A549 treated with dexamethasone at 1 μM for 4 hours (cell line): ENCODE results near the gene CD207. TPM values are rescaled to one million over a fixed set of nuclear protein-coding genes. Genes with fewer than 3 reads are reported as not detected.

ENCODE experiments used
- total RNA-seq: library from RNA; stranded (reverse); fragments of 200-300 nt; extraction: Qiagen RNA extraction; gene quantifications from 5 replicates; pipeline ENCODE4 v1.2.3, GENCODE V29; 2022

Gene CD207
- total RNA-seq, result 0.05 to 0.08 TPM (median 0.07 TPM) in 3 of 5 replicates, not detected in the others

DNA sequence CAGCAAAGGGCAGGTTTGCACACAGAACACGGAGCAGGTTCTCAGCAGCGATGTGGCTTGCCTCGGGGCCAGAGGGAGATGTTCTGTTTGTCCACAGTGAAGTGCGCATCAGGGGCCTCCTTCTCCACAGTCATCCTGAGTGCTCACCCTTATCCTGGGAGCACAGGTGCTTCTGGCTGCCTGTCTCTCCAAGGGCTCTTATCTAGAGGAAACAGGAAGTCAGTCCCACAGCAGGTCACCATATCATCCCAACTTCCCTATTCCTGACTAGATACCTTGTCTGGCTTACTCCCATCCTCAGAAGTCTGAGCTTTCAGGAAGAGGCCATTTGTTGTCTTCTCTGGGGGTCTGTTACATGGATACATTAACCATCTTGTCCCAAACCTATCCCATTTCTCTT is at the start of gene CD207:
TSS of gene CD207 (minus strand) at position 174 of the 400 bp plus-strand sequence. CDS start at position 134, 40 bp downstream.

DNA sequence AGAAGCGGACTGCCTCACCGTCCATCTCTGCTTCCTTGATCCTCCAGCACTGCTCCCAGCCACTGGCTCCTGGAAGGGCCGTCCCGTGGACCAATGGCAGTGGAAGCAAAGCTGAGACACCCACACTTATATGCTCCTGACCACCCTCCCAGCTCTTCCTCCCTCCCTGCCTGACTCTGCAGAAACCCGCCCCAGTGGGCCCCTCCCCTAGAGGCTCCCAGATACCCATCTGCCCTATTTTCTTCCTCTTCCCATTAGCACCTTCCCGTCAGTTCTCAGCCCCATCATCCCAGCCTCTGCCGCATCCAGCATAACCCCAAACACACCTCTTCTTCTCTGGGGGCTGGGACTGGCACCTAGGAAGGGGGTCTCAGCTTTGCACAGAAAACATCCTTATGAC is 15.1 kb downstream of the CD207 start, which contains the start of gene CLEC4F:
TSS of gene CLEC4F (minus strand) at position 101 of the 400 bp plus-strand sequence. CDS start at position 25, 76 bp downstream.

DNA sequence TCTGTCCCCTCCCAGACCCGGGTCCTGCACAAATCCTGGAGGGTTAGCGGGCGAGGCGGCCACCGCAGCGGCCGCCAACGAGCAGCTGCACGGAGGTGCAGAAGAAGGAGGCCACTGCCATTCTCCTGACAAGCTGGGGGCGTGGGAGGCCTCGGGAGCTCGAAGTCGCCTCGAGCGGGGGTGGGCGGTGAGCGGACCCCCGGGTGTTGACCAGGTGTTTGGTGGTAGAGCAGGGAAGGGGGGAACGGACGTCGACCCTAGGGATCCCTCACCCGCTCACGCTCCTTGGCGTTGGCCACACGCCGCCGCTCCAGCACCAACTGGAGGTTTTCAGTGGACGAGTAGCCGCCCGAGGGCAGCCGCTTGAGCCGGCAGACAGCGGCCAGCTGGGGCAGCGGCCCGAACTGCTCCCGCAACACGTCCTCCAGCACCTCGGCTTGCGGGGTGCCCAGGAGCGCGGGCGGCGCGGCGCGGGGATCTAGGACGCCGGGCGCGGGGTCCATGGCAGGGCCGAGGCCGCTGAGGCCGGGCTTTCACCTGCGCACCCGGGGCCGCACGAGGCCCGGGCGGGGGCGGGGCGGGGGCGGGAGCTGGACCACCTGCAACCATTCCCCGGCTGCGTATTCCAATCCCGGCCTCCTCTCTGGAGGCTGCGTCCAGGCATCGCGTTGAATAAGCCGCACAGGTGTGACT is 45.3 kb downstream of the CD207 start, which contains the start of gene FIGLA:
TSS of gene FIGLA (minus strand) at position 508 of the 693 bp plus-strand sequence. CDS start at position 503, 5 bp downstream.

Other genes with a start within 250 kb of the CD207 start
- 22.0 to 35.0 TPM (median 30.8 TPM) in 5 replicates for gene ADD2, start 67.6 kb downstream of the CD207 start, total RNA-seq
- not detected in 5 replicates for gene FIGLA, start 45.2 kb downstream of the CD207 start, total RNA-seq
- not detected in 5 replicates for gene CLEC4F, start 15.2 kb downstream of the CD207 start, total RNA-seq
- gene VAX2, start 64.8 kb upstream of the CD207 start, total RNA-seq, result 3.1 to 5.4 TPM (median 3.7 TPM) in 5 replicates
- gene ATP6V1B1, start 100.1 kb upstream of the CD207 start, total RNA-seq, result 1.2 to 2.4 TPM (median 1.8 TPM) in 5 replicates
- 0.11 to 0.28 TPM (median 0.20 TPM) in 4 of 5 replicates, not detected in the other for gene ANKRD53, start 142.8 kb upstream of the CD207 start, total RNA-seq
- 72.3 to 89.4 TPM (median 86.6 TPM) in 5 replicates for gene TEX261, start 159.1 kb upstream of the CD207 start, total RNA-seq
- 67.7 to 84.9 TPM (median 79.8 TPM) in 5 replicates for gene NAGK, start 232.8 kb upstream of the CD207 start, total RNA-seq